Measurements from ENCODE around the gene NLK.

NLK gene

DNA sequence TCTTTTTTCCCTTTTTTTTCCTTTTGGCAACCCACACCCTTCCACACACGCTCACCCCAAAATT is at the start of gene NLK:
TSS of gene NLK (plus strand) at position 21 of the 64 bp plus-strand sequence. CDS start 197 bp downstream, outside the sequence.
- H3K4me3 ChIP-seq (ENCODE audit: low read depth in 1 of 2, low read length in 2 of 2): peak within 1 kb of the TSS; percentile 76 to 89
- H3K9me3 ChIP-seq (ENCODE audit: insufficient read depth, low read length, severe bottlenecking): no peaks in the 10 kb centered on the region
- ATAC-seq (ENCODE audit: insufficient read depth, low read depth) (no peak), DNase-seq (no peak)
- H3K36me3 ChIP-seq (ENCODE audit: insufficient read depth, low read length): peaks cover 6% of the 10 kb centered on the region; the same call in 1 of the 2 replicates
- peak within 1 kb of the TSS; percentile 67 for H3K9ac ChIP-seq (ENCODE audit: low read depth, low read length)
- H4K20me1 ChIP-seq (ENCODE audit: insufficient read depth, low read length): no peaks in the 10 kb centered on the region
- peaks cover 50% of the 10 kb centered on the region for H3K4me1 ChIP-seq (ENCODE audit: insufficient read depth, low read length)
- H2AFZ ChIP-seq (ENCODE audit: low read depth, low read length): peak within 1 kb of the TSS; percentile 89
- no peak for TF ChIP-seq CTCF (IDR thresholded peaks at IDR 0.05; ENCODE audit: borderline replicate concordance, extremely low read depth, low read length, poor library complexity, severe bottlenecking)
- no peak for TF ChIP-seq EZH2 (IDR thresholded peaks at IDR 0.05; ENCODE audit: borderline replicate concordance, low read depth, low read length, severe bottlenecking)
- H3K4me2 ChIP-seq (ENCODE audit: insufficient read depth, low read length): peak within 1 kb of the TSS; percentile 77
- H3K27ac ChIP-seq (ENCODE audit: low read length): peak within 1 kb of the TSS; percentile 64
- H3K27me3 ChIP-seq (ENCODE audit: insufficient read depth, low read length, poor library complexity): no peaks in the 10 kb centered on the region
- H3K79me2 ChIP-seq (ENCODE audit: insufficient read depth, low read length): peaks cover 50% of the 10 kb centered on the region

- H3K4me2 ChIP-seq (ENCODE audit: insufficient read depth, low read length): no peak overlapping the region
- H3K27ac ChIP-seq (ENCODE audit: low read length): no peak overlapping the region
- ATAC-seq (ENCODE audit: insufficient read depth, low read depth) (no peak), DNase-seq (no peak)
- H3K79me2 ChIP-seq (ENCODE audit: insufficient read depth, low read length): no peaks in the 10 kb centered on the region
- H3K36me3 ChIP-seq (ENCODE audit: insufficient read depth, low read length): no peaks in the 10 kb centered on the region
- H3K27me3 ChIP-seq (ENCODE audit: insufficient read depth, low read length, poor library complexity): peaks cover 31% of the 10 kb centered on the region
- no peak overlapping the region for H3K4me3 ChIP-seq (ENCODE audit: low read depth in 1 of 2, low read length in 2 of 2)
- no peak overlapping the region for H3K9ac ChIP-seq (ENCODE audit: low read depth, low read length)
- TF ChIP-seq EZH2 (IDR thresholded peaks at IDR 0.05; ENCODE audit: borderline replicate concordance, low read depth, low read length, severe bottlenecking): no peak
- no peak for TF ChIP-seq CTCF (IDR thresholded peaks at IDR 0.05; ENCODE audit: borderline replicate concordance, extremely low read depth, low read length, poor library complexity, severe bottlenecking)
- no peaks in the 10 kb centered on the region for H3K9me3 ChIP-seq (ENCODE audit: insufficient read depth, low read length, severe bottlenecking)
- no peaks in the 10 kb centered on the region for H3K4me1 ChIP-seq (ENCODE audit: insufficient read depth, low read length)
- H2AFZ ChIP-seq (ENCODE audit: low read depth, low read length): no peak overlapping the region
- no peaks in the 10 kb centered on the region for H4K20me1 ChIP-seq (ENCODE audit: insufficient read depth, low read length)
Observed at GRCh38 chr17:27993161-27993695, 49.2 kb upstream of the NLK start.

GRCh38 chr17:27993723-27994310 is 48.7 kb upstream of the NLK start:
- Histone ChIP-seq H3K4me1 (ENCODE audit: insufficient read depth, low read length) (no peaks in the 10 kb centered on the region), H2AFZ (ENCODE audit: low read depth, low read length) (no peak overlapping the region), H3K79me2 (ENCODE audit: insufficient read depth, low read length) (no peaks in the 10 kb centered on the region), H3K4me3 (ENCODE audit: low read depth in 1 of 2, low read length in 2 of 2) (no peak overlapping the region), H3K4me2 (ENCODE audit: insufficient read depth, low read length) (no peak overlapping the region), H3K9ac (ENCODE audit: low read depth, low read length) (no peak overlapping the region), H3K36me3 (ENCODE audit: insufficient read depth, low read length) (no peaks in the 10 kb centered on the region), H3K27me3 (ENCODE audit: insufficient read depth, low read length, poor library complexity) (peaks cover 31% of the 10 kb centered on the region), H4K20me1 (ENCODE audit: insufficient read depth, low read length) (no peaks in the 10 kb centered on the region), H3K27ac (ENCODE audit: low read length) (no peak overlapping the region), H3K9me3 (ENCODE audit: insufficient read depth, low read length, severe bottlenecking) (no peaks in the 10 kb centered on the region)
- ATAC-seq (ENCODE audit: insufficient read depth, low read depth) (no peak), DNase-seq (no peak)
- TF ChIP-seq CTCF (IDR thresholded peaks at IDR 0.05; ENCODE audit: borderline replicate concordance, extremely low read depth, low read length, poor library complexity, severe bottlenecking): no peak
- no peak for TF ChIP-seq EZH2 (IDR thresholded peaks at IDR 0.05; ENCODE audit: borderline replicate concordance, low read depth, low read length, severe bottlenecking)

DNA sequence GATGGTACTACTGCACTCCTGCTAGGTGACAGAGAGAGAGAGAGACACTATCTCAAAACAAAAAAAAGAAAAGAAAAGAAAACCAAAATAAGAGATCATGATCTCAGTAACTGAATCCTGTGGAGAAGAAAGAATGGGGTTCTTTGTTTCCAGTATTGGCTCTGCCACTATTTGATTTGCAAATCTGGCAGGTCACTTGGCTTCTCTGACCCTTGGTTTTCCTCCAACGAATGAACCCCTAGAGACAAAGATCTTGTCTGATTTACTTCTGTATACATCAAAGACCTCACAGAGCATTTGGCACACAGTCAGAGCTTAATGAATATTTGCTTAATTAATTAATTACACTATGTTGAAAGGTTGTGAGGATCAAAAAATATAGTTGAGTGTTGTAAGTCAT is 47.9 kb upstream of the NLK start:
- H3K4me3 ChIP-seq (ENCODE audit: low read depth in 1 of 2, low read length in 2 of 2): no peak overlapping the region
- no peak overlapping the region for H3K9ac ChIP-seq (ENCODE audit: low read depth, low read length)
- no peaks in the 10 kb centered on the region for H3K4me1 ChIP-seq (ENCODE audit: insufficient read depth, low read length)
- peaks cover 31% of the 10 kb centered on the region for H3K27me3 ChIP-seq (ENCODE audit: insufficient read depth, low read length, poor library complexity)
- H3K36me3 ChIP-seq (ENCODE audit: insufficient read depth, low read length): no peaks in the 10 kb centered on the region
- no peak for DNase-seq
- H2AFZ ChIP-seq (ENCODE audit: low read depth, low read length): no peak overlapping the region
- TF ChIP-seq CTCF (IDR thresholded peaks at IDR 0.05; ENCODE audit: borderline replicate concordance, extremely low read depth, low read length, poor library complexity, severe bottlenecking): no peak
- TF ChIP-seq EZH2 (IDR thresholded peaks at IDR 0.05; ENCODE audit: borderline replicate concordance, low read depth, low read length, severe bottlenecking): no peak
- no peak for ATAC-seq (ENCODE audit: insufficient read depth, low read depth)
- no peaks in the 10 kb centered on the region for H3K9me3 ChIP-seq (ENCODE audit: insufficient read depth, low read length, severe bottlenecking)
- no peaks in the 10 kb centered on the region for H3K79me2 ChIP-seq (ENCODE audit: insufficient read depth, low read length)
- H3K27ac ChIP-seq (ENCODE audit: low read length): no peak overlapping the region
- no peaks in the 10 kb centered on the region for H4K20me1 ChIP-seq (ENCODE audit: insufficient read depth, low read length)
- no peak overlapping the region for H3K4me2 ChIP-seq (ENCODE audit: insufficient read depth, low read length)
